ENCODE data around the gene UBXN10.
A peak's percentile ranks its signal among the peaks of the same experiment; 100 is the strongest.

DNA sequence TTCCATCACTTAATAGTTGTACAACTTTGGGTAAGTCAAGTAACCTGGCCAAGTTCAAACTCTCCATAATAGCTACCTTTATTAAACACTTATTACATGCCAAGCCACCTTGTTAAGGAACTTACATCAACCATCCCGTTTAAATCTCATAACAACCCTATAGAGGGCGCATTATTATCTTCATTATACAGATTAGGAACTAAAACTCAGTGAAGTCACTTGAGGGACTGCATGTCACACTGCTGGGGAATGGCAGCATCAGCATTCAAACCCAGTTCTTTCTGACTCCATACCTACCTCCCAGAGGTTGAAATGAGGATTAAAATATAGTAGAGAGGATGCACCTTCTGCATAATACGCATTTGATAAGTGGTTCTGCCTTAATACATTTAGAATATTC is 47.5 kb downstream of the UBXN10 start:
- TF ChIP-seq EP300 (IDR thresholded peaks at IDR 0.05): no peak
- TF ChIP-seq, protein P1, sequence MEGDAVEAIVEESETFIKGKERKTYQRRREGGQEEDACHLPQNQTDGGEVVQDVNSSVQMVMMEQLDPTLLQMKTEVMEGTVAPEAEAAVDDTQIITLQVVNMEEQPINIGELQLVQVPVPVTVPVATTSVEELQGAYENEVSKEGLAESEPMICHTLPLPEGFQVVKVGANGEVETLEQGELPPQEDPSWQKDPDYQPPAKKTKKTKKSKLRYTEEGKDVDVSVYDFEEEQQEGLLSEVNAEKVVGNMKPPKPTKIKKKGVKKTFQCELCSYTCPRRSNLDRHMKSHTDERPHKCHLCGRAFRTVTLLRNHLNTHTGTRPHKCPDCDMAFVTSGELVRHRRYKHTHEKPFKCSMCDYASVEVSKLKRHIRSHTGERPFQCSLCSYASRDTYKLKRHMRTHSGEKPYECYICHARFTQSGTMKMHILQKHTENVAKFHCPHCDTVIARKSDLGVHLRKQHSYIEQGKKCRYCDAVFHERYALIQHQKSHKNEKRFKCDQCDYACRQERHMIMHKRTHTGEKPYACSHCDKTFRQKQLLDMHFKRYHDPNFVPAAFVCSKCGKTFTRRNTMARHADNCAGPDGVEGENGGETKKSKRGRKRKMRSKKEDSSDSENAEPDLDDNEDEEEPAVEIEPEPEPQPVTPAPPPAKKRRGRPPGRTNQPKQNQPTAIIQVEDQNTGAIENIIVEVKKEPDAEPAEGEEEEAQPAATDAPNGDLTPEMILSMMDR (IDR thresholded peaks at IDR 0.05): peak in 2 of 3 experiments; percentile 14 to 36
- TF ChIP-seq POLR2A (IDR thresholded peaks at IDR 0.05; ENCODE audit: low read depth): no peak
- TF ChIP-seq POLR2AphosphoS5 (IDR thresholded peaks at IDR 0.05): no peak

Measured in esophagus muscularis mucosa (tissue), 4 donors.